CD8-positive, alpha-beta memory T cell (primary cell): Measurements from ENCODE around the gene TMEM151B. TPM values are rescaled to one million over a fixed set of nuclear protein-coding genes. Genes with fewer than 3 reads are reported as not detected.
"Not testable (repeated sequence)": the region's sequence is repeated elsewhere in the genome, so short reads cannot be mapped to it uniquely, and the experiment has no call there.

Experiments used
- CTCF ChIA-PET: fragments of 350-600 bp; sonication (Branson Sonifier 250); formaldehyde crosslinking; loops from one replicate; lab custom pipeline; 2021; ENCODE audit warnings: antibody characterized with exemption; lab: Charles Lee
- POLR2A ChIA-PET: fragments of 350-600 bp; sonication (Branson Sonifier 250); formaldehyde crosslinking; loops from one replicate; lab custom pipeline; 2021; ENCODE audit warnings: antibody characterized with exemption; lab: Charles Lee
- DNase-seq, 5 donors: peaks; one replicate each; pipeline versions ENCODE4 v3.0.0 to v3.0.0-alpha.2; 2020 to 2022; ENCODE audit warnings: mixed read lengths in 1 of 5
- H3K27ac ChIP-seq: one replicate; pipeline ENCODE4 v1.7.0; 2013; ENCODE audit warnings: low read depth, mild to moderate bottlenecking, low read length, moderate library complexity
- H3K27me3 ChIP-seq: 2 replicates; pipeline ENCODE4 v1.7.0; 2013; ENCODE audit warnings: low read length, mild to moderate bottlenecking; ENCODE audit not compliant: insufficient read depth, poor library complexity, severe bottlenecking
- H3K36me3 ChIP-seq: 2 replicates; pipeline ENCODE4 v1.7.0; 2013; ENCODE audit warnings: mild to moderate bottlenecking, low read length, moderate library complexity; ENCODE audit not compliant: insufficient read depth
- H3K4me1 ChIP-seq: 2 replicates; pipeline ENCODE4 v1.7.0; 2013; ENCODE audit warnings: mild to moderate bottlenecking, low read length, moderate library complexity; ENCODE audit not compliant: insufficient read depth
- H3K4me3 ChIP-seq: 2 replicates; pipeline ENCODE4 v1.7.0; 2013; ENCODE audit warnings: mild to moderate bottlenecking, low read length
- H3K9me3 ChIP-seq: 2 replicates; pipeline ENCODE4 v1.7.0; 2013; ENCODE audit warnings: mild to moderate bottlenecking, low read length
- H3K27ac Mint-ChIP-seq, 8 donors: one replicate each; pipeline ENCODE4 v1.8.0; 2020 to 2021; ENCODE audit warnings: mixed read lengths in 8 of 8, mild to moderate bottlenecking in 6 of 8, inconsistent platforms in 3 of 8, moderate library complexity in 3 of 8
- H3K27me3 Mint-ChIP-seq, 2 donors: one replicate each; pipeline ENCODE4 v1.8.0; 2020 to 2021; ENCODE audit warnings: mixed read lengths in 2 of 2, mild to moderate bottlenecking in 1 of 2, moderate library complexity in 1 of 2
- H3K36me3 Mint-ChIP-seq, 3 donors: one replicate each; pipeline ENCODE4 v1.8.0; 2020 to 2021; ENCODE audit warnings: mixed read lengths in 3 of 3, inconsistent platforms in 1 of 3, mild to moderate bottlenecking in 1 of 3
- H3K4me1 Mint-ChIP-seq, 3 donors: one replicate each; pipeline ENCODE4 v1.8.0; 2020 to 2021; ENCODE audit warnings: mixed read lengths in 3 of 3, inconsistent platforms in 1 of 3, mild to moderate bottlenecking in 1 of 3
- H3K4me3 Mint-ChIP-seq, 7 donors: one replicate each; pipeline ENCODE4 v1.8.0; 2020 to 2021; ENCODE audit warnings: mixed read lengths in 7 of 7, mild to moderate bottlenecking in 6 of 7, moderate library complexity in 4 of 7, inconsistent platforms in 2 of 7
- H3K9me3 Mint-ChIP-seq, 5 donors: one replicate each; pipeline ENCODE4 v1.8.0; 2020 to 2022; ENCODE audit warnings: mixed read lengths in 5 of 5, mild to moderate bottlenecking in 3 of 5, moderate library complexity in 2 of 5, inconsistent platforms in 1 of 5
- polyA plus RNA-seq: library from polyadenylated mRNA; unstranded; fragments of 300-500 nt; fragmentation: Illumina TruSeq; gene quantifications from one replicate; pipeline ENCODE4 v1.2.3, GENCODE V29; 2021
- total RNA-seq, 2 experiments: library from RNA; stranded (reverse); gene quantifications; one replicate each; pipeline ENCODE4 v1.2.3, GENCODE V29; 2021

TMEM151B gene
- total and polyA plus RNA-seq, 3 experiments from 2014 or later = not detected

- POLR2A ChIA-PET = no interaction called here
- H3K4me1 Mint-ChIP-seq = peaks cover 16 to 23% (median 21%) of the 10 kb centered on the region in 3 donors
Observed at GRCh38 chr6:44309092-44309491, 38.8 kb downstream of the TMEM151B start.

GRCh38 chr6:44309631-44310030 is 39.4 kb downstream of the TMEM151B start:
- Mint-ChIP-seq H3K36me3 (peaks cover 3 to 77% (median 9%) of the 10 kb centered on the region in 3 donors), H3K27me3 (no peaks in the 10 kb centered on the region), H3K4me3 (peak overlapping the region in 1 of 7 donors; percentile 52), H3K9me3 (no peaks in the 10 kb centered on the region), H3K4me1 (peaks cover 16 to 23% (median 21%) of the 10 kb centered on the region in 3 donors), H3K27ac (peak overlapping the region in 4 of 8 donors; percentile 9 to 55 (median 20))
- no peak for DNase-seq
- Histone ChIP-seq H3K27me3 (no peaks in the 10 kb centered on the region), H3K36me3 (peaks cover 41% of the 10 kb centered on the region), H3K27ac (no peak overlapping the region), H3K4me1 (peaks cover 11% of the 10 kb centered on the region), H3K4me3 (no peak overlapping the region), H3K9me3 (no peaks in the 10 kb centered on the region)
- ChIA-PET POLR2A (no interaction called here), CTCF (interaction anchor here (1.8 to 2.7 kb wide), 2 partner anchors 11 to 42 kb away, joined by 7 to 9 read pairs; no protein-coding TSS in a partner anchor)

More at GRCh38 chr6:44309092-44309491, 38.8 kb downstream of the TMEM151B start:
- Mint-ChIP-seq H3K4me3 (no peak overlapping the region), H3K27ac (no peak overlapping the region), H3K27me3 (no peaks in the 10 kb centered on the region), H3K36me3 (peaks cover 3 to 80% (median 9%) of the 10 kb centered on the region in 3 donors), H3K9me3 (no peaks in the 10 kb centered on the region)
- no peak overlapping the region for H3K4me3 ChIP-seq
- peaks cover 46% of the 10 kb centered on the region for H3K36me3 ChIP-seq
- no peaks in the 10 kb centered on the region for H3K27me3 ChIP-seq
- CTCF ChIA-PET = interaction anchor here (1.8 to 2.7 kb wide), 2 partner anchors 11 to 41 kb away, joined by 7 to 9 read pairs; no protein-coding TSS in a partner anchor
- peaks cover 11% of the 10 kb centered on the region for H3K4me1 ChIP-seq
- H3K27ac ChIP-seq = no peak overlapping the region
- DNase-seq = no peak
- H3K9me3 ChIP-seq = no peaks in the 10 kb centered on the region

GRCh38 chr6:44310241-44310640 is 40.0 kb downstream of the TMEM151B start:
- peaks cover 34% of the 10 kb centered on the region for H3K36me3 ChIP-seq
- H3K4me1 ChIP-seq = peaks cover 11% of the 10 kb centered on the region
- peaks cover 3 to 71% (median 9%) of the 10 kb centered on the region in 3 donors for H3K36me3 Mint-ChIP-seq
- POLR2A ChIA-PET = no interaction called here
- no peak for DNase-seq
- no peaks in the 10 kb centered on the region for H3K9me3 ChIP-seq
- peak overlapping the region in 3 of 8 donors; percentile 42 to 84 (median 76) for H3K27ac Mint-ChIP-seq
- peak overlapping the region in 4 of 7 donors; percentile 17 to 63 (median 41) for H3K4me3 Mint-ChIP-seq
- H3K27me3 Mint-ChIP-seq = no peaks in the 10 kb centered on the region
- H3K9me3 Mint-ChIP-seq = no peaks in the 10 kb centered on the region
- H3K27me3 ChIP-seq = no peaks in the 10 kb centered on the region
- no peak overlapping the region for H3K4me3 ChIP-seq
- CTCF ChIA-PET = interaction anchor here (2.7 kb wide), 1 partner anchor 12 kb away, joined by 7 read pairs; no protein-coding TSS in a partner anchor
- H3K4me1 Mint-ChIP-seq = peaks cover 16 to 23% (median 21%) of the 10 kb centered on the region in 3 donors
- H3K27ac ChIP-seq = peak overlapping the region; percentile 1

GRCh38 chr6:44311304-44311703 is 41.1 kb downstream of the TMEM151B start:
- DNase-seq = no peak
- H3K36me3 ChIP-seq = peaks cover 32% of the 10 kb centered on the region

DNA sequence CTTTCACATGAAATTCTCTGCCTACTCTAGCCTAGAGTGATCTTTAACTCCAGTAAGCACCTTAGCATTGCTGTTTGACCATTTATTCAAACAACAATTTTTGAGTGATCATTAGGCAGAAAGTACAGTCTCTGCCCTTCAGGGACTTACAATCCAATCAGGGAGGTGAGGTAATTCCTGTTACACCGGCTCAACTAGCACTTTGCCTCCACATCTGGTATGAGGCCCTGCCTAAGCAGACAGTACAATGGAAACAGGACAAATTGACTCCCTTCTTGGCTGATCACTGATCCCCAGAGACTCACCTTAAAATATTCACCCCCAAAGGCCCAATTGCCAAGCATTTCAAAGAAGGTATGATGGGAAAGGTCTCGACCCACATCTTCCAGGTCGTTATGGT is 41.5 kb downstream of the TMEM151B start:
- Histone ChIP-seq H3K36me3 (peaks cover 32% of the 10 kb centered on the region), H3K9me3 (no peaks in the 10 kb centered on the region), H3K27ac (no peak overlapping the region), H3K27me3 (no peaks in the 10 kb centered on the region), H3K4me3 (no peak overlapping the region), H3K4me1 (peaks cover 11% of the 10 kb centered on the region)
- CTCF ChIA-PET = interaction anchor here (1.4 to 1.8 kb wide), 3 partner anchors 12 to 44 kb away, joined by 7 to 8 read pairs (median 7); no protein-coding TSS in a partner anchor
- Mint-ChIP-seq H3K27me3 (no peaks in the 10 kb centered on the region), H3K4me3 (peak overlapping the region; percentile 62 to 98 (median 94)), H3K36me3 (peaks cover 3 to 58% (median 6%) of the 10 kb centered on the region in 3 donors), H3K4me1 (peaks cover 16 to 23% (median 21%) of the 10 kb centered on the region in 3 donors), H3K9me3 (no peaks in the 10 kb centered on the region), H3K27ac (peak overlapping the region in 7 of 8 donors; percentile 23 to 96 (median 85))
- POLR2A ChIA-PET = no interaction called here
- DNase-seq = no peak

More at GRCh38 chr6:44311304-44311703, 41.1 kb downstream of the TMEM151B start:
- peak overlapping the region in 3 of 8 donors; percentile 63 to 93 (median 89) for H3K27ac Mint-ChIP-seq
- Histone ChIP-seq H3K27me3 (no peaks in the 10 kb centered on the region), H3K4me3 (no peak overlapping the region), H3K4me1 (peaks cover 11% of the 10 kb centered on the region), H3K9me3 (no peaks in the 10 kb centered on the region), H3K27ac (no peak overlapping the region)
- H3K4me3 Mint-ChIP-seq = peak overlapping the region in 6 of 7 donors; percentile 37 to 98 (median 95)
- peaks cover 16 to 23% (median 21%) of the 10 kb centered on the region in 3 donors for H3K4me1 Mint-ChIP-seq
- H3K36me3 Mint-ChIP-seq = peaks cover 3 to 61% (median 6%) of the 10 kb centered on the region in 3 donors
- no peaks in the 10 kb centered on the region for H3K27me3 Mint-ChIP-seq
- ChIA-PET CTCF (interaction anchor here (0.7 to 0.8 kb wide), 2 partner anchors 43 to 52 kb away, joined by 3 read pairs; no protein-coding TSS in a partner anchor), POLR2A (no interaction called here)
- H3K9me3 Mint-ChIP-seq = no peaks in the 10 kb centered on the region

DNA sequence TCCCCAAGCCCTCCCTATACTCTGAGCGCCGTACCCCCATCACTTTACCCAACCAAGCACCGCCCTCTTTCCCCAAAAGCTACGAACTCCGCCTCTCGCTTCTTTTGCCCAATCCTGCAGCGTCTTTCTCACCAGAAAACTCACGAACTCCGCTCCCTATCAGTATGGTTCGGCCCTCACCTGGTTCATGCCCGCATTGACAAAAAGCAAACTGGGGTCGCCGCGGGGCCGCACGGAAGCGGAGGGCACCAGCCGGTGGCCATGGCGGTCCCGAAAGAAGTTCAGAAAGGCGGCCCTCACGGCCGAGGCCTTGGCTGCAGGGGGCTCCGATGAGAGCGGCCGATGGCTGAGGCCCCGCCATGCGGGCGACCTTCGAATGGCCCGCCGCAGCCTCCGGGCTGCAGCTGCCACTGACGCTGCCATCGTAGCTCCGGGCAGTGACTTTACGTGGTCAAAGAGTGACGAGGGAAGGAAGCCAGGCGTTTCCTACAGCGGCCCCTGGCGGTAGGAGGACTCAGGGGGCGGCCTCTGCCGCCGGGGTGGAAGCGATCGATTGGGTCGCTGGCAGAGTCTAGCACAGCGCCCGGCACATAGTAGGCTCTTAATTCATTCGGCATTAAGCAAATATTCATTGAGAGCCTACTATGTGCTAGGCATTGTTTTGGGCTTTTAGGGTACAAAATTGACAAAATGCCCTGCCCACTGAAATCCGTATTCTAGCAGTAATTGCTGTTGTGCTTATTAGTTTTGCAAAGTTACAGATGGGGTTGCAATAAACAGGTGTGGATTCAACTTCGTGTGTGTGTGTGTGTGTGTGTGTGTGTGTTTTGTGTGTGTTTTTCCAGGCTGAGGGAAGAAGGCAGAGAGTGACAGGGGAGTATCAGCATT is 42.9 kb downstream of the TMEM151B start, which contains the start of gene AARS2:
Gene AARS2, minus strand, starts transcription at position 447 of the 888 bp plus-strand sequence. Its CDS starts 24 bp downstream, at position 423.
- Histone ChIP-seq H3K36me3 (peaks cover 32% of the 10 kb centered on the region), H3K27me3 (no peaks in the 10 kb centered on the region), H3K4me3 (peak within 1 kb of the TSS; percentile 85), H3K27ac (peak within 1 kb of the TSS; percentile 86), H3K9me3 (no peaks in the 10 kb centered on the region), H3K4me1 (peaks cover 11% of the 10 kb centered on the region)
- Mint-ChIP-seq H3K36me3 (peaks cover 3 to 44% (median 4%) of the 10 kb centered on the region in 3 donors), H3K27ac (peak within 1 kb of the TSS; percentile 69 to 97 (median 96)), H3K9me3 (no peaks in the 10 kb centered on the region), H3K4me1 (peaks cover 16 to 23% (median 21%) of the 10 kb centered on the region in 3 donors), H3K27me3 (peaks cover 4 to 6% of the 10 kb centered on the region in 2 donors), H3K4me3 (peak within 1 kb of the TSS; percentile 94 to 98 (median 96))
- DNase-seq = peak; percentile 83 to 92 (median 87)
- POLR2A ChIA-PET = interaction anchor here (1.3 kb wide), 1 partner anchor 67 kb away, joined by 8 read pairs; the partner anchor contains the start of gene HSP90AB1
- CTCF ChIA-PET = interaction anchor here (0.7 to 1.9 kb wide), 17 partner anchors 10 to 216 kb away, joined by 3 to 13 read pairs (median 4); partner anchors contain the start of gene TMEM151B

- H3K27ac ChIP-seq, H3K9me3 ChIP-seq, H3K27me3 ChIP-seq, DNase-seq, POLR2A ChIA-PET, H3K4me3 ChIP-seq, H3K9me3 Mint-ChIP-seq: not testable (repeated sequence)
- Histone ChIP-seq H3K36me3 (peaks cover 23% of the 10 kb centered on the region), H3K4me1 (peaks cover 11% of the 10 kb centered on the region)
- Mint-ChIP-seq H3K36me3 (peaks cover 2 to 30% (median 3%) of the 10 kb centered on the region in 3 donors), H3K4me3 (peak overlapping the region in 1 of 7 donors; percentile 49), H3K4me1 (peaks cover 16 to 23% (median 21%) of the 10 kb centered on the region in 3 donors), H3K27me3 (peaks cover 8 to 21% of the 10 kb centered on the region in 2 donors), H3K27ac (peak overlapping the region in 2 of 8 donors; percentile 18 to 85)
- CTCF ChIA-PET = interaction anchor here (1.7 kb wide), 1 partner anchor 10 kb away, joined by 5 read pairs; no protein-coding TSS in a partner anchor
Observed at GRCh38 chr6:44314657-44315056, 44.4 kb downstream of the TMEM151B start.
